Gastroesophageal sphincter (tissue), 4 donors: ENCODE measurements around the gene PHKA1. TPM values are rescaled to one million over a fixed set of nuclear protein-coding genes. Genes with fewer than 3 reads are reported as not detected.

Experiments
- ATAC-seq: fragments of 150-250 bp; one replicate; pipeline ENCODE4 v1.9.1; 2016; ENCODE audit warnings: mild to moderate bottlenecking, moderate library complexity
- H3K27ac ChIP-seq, 4 donors: fragments of 200-600 bp; sonication (generic) in 3 of 4; 1 replicate in 3 of 4; 2 replicates in 1 of 4; pipeline ENCODE4 v1.5.1; 2016 to 2019
- H3K27me3 ChIP-seq: fragments of 200-600 bp; sonication (generic); one replicate; pipeline ENCODE4 v1.5.1; 2019
- H3K36me3 ChIP-seq, 2 donors: fragments of 200-600 bp; sonication (generic); one replicate each; pipeline ENCODE4 v1.5.1; 2019; ENCODE audit warnings: control low read depth in 1 of 2
- H3K4me1 ChIP-seq, 3 donors: fragments of 200-600 bp; sonication (generic); 1 replicate in 2 of 3; 2 replicates in 1 of 3; pipeline ENCODE4 v1.5.1; 2016 to 2019; ENCODE audit warnings: control low read depth in 2 of 3
- H3K4me3 ChIP-seq, 2 donors: fragments of 200-600 bp; sonication (generic); one replicate each; pipeline ENCODE4 v1.5.1; 2019; ENCODE audit warnings: mild to moderate bottlenecking in 1 of 2, moderate library complexity in 1 of 2
- H3K9me3 ChIP-seq, 3 donors: fragments of 200-600 bp; sonication (generic); one replicate each; pipeline ENCODE4 v1.5.1; 2017 to 2019; ENCODE audit warnings: control low read depth in 2 of 3
- CTCF ChIP-seq, 4 experiments: fragments of 200-600 bp in 2 of 4; fragments of 450-650 bp in 2 of 4; sonication (generic) in 1 of 4; IDR thresholded peaks; one replicate each; pipeline ENCODE4 v1.5.1; 2017 to 2019; ENCODE audit warnings: antibody characterized with exemption in 4 of 4, mild to moderate bottlenecking in 2 of 4, moderate library complexity in 2 of 4
- EP300 ChIP-seq: sonication (generic); formaldehyde crosslinking; IDR thresholded peaks from one replicate; pipeline ENCODE4 v1.6.1; 2017; ENCODE audit warnings: antibody characterized with exemption, mild to moderate bottlenecking
- POLR2A ChIP-seq, 2 donors: fragments of 450-650 bp; IDR thresholded peaks; one replicate each; pipeline ENCODE4 v1.6.1; 2017; ENCODE audit warnings: antibody characterized with exemption in 2 of 2, mild to moderate bottlenecking in 2 of 2, moderate library complexity in 1 of 2
- POLR2AphosphoS5 ChIP-seq: sonication (generic); formaldehyde crosslinking; IDR thresholded peaks from one replicate; pipeline ENCODE4 v1.6.1; 2017; ENCODE audit warnings: antibody characterized with exemption
- WGBS, 2 donors: methylation state at CpG; one replicate each; pipeline ENCODE4 v1.1.5; 2018; ENCODE audit warnings: low coverage in 1 of 2; 5-methylcytosine and 5-hydroxymethylcytosine counted together
- total RNA-seq, 4 donors: library from RNA; depleted of rRNA; stranded (reverse); fragments of >200 nt; gene quantifications; one replicate each; pipeline ENCODE4 v1.1.0, GENCODE V29; 2016

The PHKA1 gene
- total RNA-seq, 4 donors from 2014 or later: 4.5 to 22.9 (median 15.7) TPM

GRCh38 chrX:72666451-72666850 lies 47.7 kb downstream of the PHKA1 start:
- H3K27me3 ChIP-seq: no peaks in the 10 kb centered on the region
- H3K36me3 ChIP-seq: peaks cover 0 to 12% of the 10 kb centered on the region in 2 donors
- H3K9me3 ChIP-seq: no peaks in the 10 kb centered on the region
- H3K4me1 ChIP-seq: no peaks in the 10 kb centered on the region
- H3K27ac ChIP-seq: no peak overlapping the region
- H3K4me3 ChIP-seq: no peak overlapping the region
- TF ChIP-seq POLR2AphosphoS5: no peak
- no peak for ATAC-seq

- Histone ChIP-seq H3K27me3 (no peaks in the 10 kb centered on the region), H3K27ac (no peak overlapping the region), H3K4me1 (no peaks in the 10 kb centered on the region), H3K4me3 (no peak overlapping the region), H3K36me3 (peaks cover 0 to 12% of the 10 kb centered on the region in 2 donors), H3K9me3 (no peaks in the 10 kb centered on the region)
- ATAC-seq: no peak
- no peak for TF ChIP-seq POLR2A (IDR thresholded peaks at IDR 0.05)
- TF ChIP-seq POLR2AphosphoS5: no peak
- TF ChIP-seq EP300: no peak
- TF ChIP-seq CTCF (IDR thresholded peaks at IDR 0.05): no peak
These were observed 50.4 kb downstream of the PHKA1 start for GRCh38 chrX:72663737-72664136.

GRCh38 chrX:72662020-72662747 lies 51.9 kb downstream of the PHKA1 start:
- ATAC-seq: no peak
- Histone ChIP-seq H3K27ac (no peak overlapping the region), H3K4me3 (no peak overlapping the region), H3K27me3 (no peaks in the 10 kb centered on the region), H3K4me1 (no peaks in the 10 kb centered on the region), H3K9me3 (no peaks in the 10 kb centered on the region), H3K36me3 (peaks cover 0 to 12% of the 10 kb centered on the region in 2 donors)
- 17% methylated on average over 2 of the region's 5 CpGs; no CpG with 5 or more reads in 1 of the 2 donors for WGBS, 2 donors
- TF ChIP-seq POLR2A (IDR thresholded peaks at IDR 0.05) (no peak), CTCF (IDR thresholded peaks at IDR 0.05) (no peak)

GRCh38 chrX:72659723-72660122 lies 54.4 kb downstream of the PHKA1 start:
- Histone ChIP-seq H3K9me3 (no peaks in the 10 kb centered on the region), H3K36me3 (peaks cover 0 to 21% of the 10 kb centered on the region in 2 donors), H3K27me3 (no peaks in the 10 kb centered on the region), H3K27ac (no peak overlapping the region), H3K4me3 (no peak overlapping the region), H3K4me1 (no peaks in the 10 kb centered on the region)
- no peak for TF ChIP-seq EP300
- no peak for TF ChIP-seq CTCF (IDR thresholded peaks at IDR 0.05)
- no peak for TF ChIP-seq POLR2A (IDR thresholded peaks at IDR 0.05)
- TF ChIP-seq POLR2AphosphoS5: no peak
- no peak for ATAC-seq

- no peak overlapping the region for H3K4me3 ChIP-seq
- no peak for TF ChIP-seq CTCF (IDR thresholded peaks at IDR 0.05)
- TF ChIP-seq POLR2A (IDR thresholded peaks at IDR 0.05): no peak
- TF ChIP-seq EP300: no peak
- TF ChIP-seq POLR2AphosphoS5: no peak
- H3K9me3 ChIP-seq: no peaks in the 10 kb centered on the region
- no peaks in the 10 kb centered on the region for H3K27me3 ChIP-seq
- H3K27ac ChIP-seq: no peak overlapping the region
- no peaks in the 10 kb centered on the region for H3K4me1 ChIP-seq
- WGBS, 2 donors: 50% methylated on average over 1 of the region's 1 CpG; no CpG with 5 or more reads in 1 of the 2 donors
- no peak for ATAC-seq
- peaks cover 0 to 58% of the 10 kb centered on the region in 2 donors for H3K36me3 ChIP-seq
These were observed 62.0 kb downstream of the PHKA1 start for GRCh38 chrX:72652082-72652481.
